HepG2 (cell line): ENCODE results near the gene SPAAR. TPM values are rescaled to one million over a fixed set of nuclear protein-coding genes. Genes with fewer than 3 reads are reported as not detected.

Source experiments
- CC2D1A ChIP-seq: sonication (generic); formaldehyde crosslinking; IDR thresholded peaks from 2 replicates; pipeline ENCODE4 v1.8.1; 2023; ENCODE audit warnings: mild to moderate bottlenecking, missing genetic modification reagents
- EEA1 ChIP-seq: sonication (generic); formaldehyde crosslinking; IDR thresholded peaks from 2 replicates; pipeline ENCODE4 v1.5.1; 2020; ENCODE audit warnings: mild to moderate bottlenecking, missing genetic modification reagents, borderline replicate concordance
- FOXJ3 ChIP-seq: sonication (generic); formaldehyde crosslinking; IDR thresholded peaks from 2 replicates; pipeline ENCODE4 v1.4.0; 2020; ENCODE audit warnings: missing genetic modification reagents, mild to moderate bottlenecking, borderline replicate concordance
- GZF1 ChIP-seq: sonication (generic); formaldehyde crosslinking; IDR thresholded peaks from 2 replicates; pipeline ENCODE4 v1.5.1; 2020; ENCODE audit warnings: mild to moderate bottlenecking, missing genetic modification reagents
- HIC2 ChIP-seq: sonication (generic); formaldehyde crosslinking; IDR thresholded peaks from 2 replicates; pipeline ENCODE4 v1.9.0; 2022; ENCODE audit warnings: low read depth, missing genetic modification reagents
- SETDB1 ChIP-seq: sonication (generic); formaldehyde crosslinking; IDR thresholded peaks from 2 replicates; pipeline ENCODE4 v1.5.1; 2020; ENCODE audit warnings: missing genetic modification reagents, mild to moderate bottlenecking, borderline replicate concordance
- SIX1 ChIP-seq: sonication (generic); formaldehyde crosslinking; IDR thresholded peaks from 2 replicates; pipeline ENCODE4 v1.4.0; 2020; ENCODE audit warnings: missing genetic modification reagents, borderline replicate concordance
- SMYD3 ChIP-seq: sonication (generic); formaldehyde crosslinking; IDR thresholded peaks from 2 replicates; pipeline ENCODE4 v1.8.1; 2023; ENCODE audit warnings: mild to moderate bottlenecking, missing genetic modification reagents
- YEATS4 ChIP-seq: sonication (generic); formaldehyde crosslinking; IDR thresholded peaks from 2 replicates; pipeline ENCODE4 v1.4.0; 2020; ENCODE audit warnings: missing genetic modification reagents, borderline replicate concordance
- ZBTB14 ChIP-seq: sonication (generic); formaldehyde crosslinking; IDR thresholded peaks from 2 replicates; pipeline ENCODE4 v1.4.0; 2020; ENCODE audit warnings: missing genetic modification reagents
- ZFX ChIP-seq: sonication (generic); formaldehyde crosslinking; IDR thresholded peaks from 2 replicates; pipeline ENCODE4 v1.4.0; 2020; ENCODE audit warnings: mild to moderate bottlenecking, low read depth, missing genetic modification reagents, moderate library complexity
- ZNF3 ChIP-seq: IDR thresholded peaks from 2 replicates; pipeline ENCODE4 v1.7.0; 2017; ENCODE audit warnings: inconsistent platforms
- ZNF414 ChIP-seq: sonication (generic); formaldehyde crosslinking; IDR thresholded peaks from 2 replicates; pipeline ENCODE4 v1.5.0; 2020; ENCODE audit warnings: missing genetic modification reagents
- ZNF513 ChIP-seq: sonication (generic); formaldehyde crosslinking; conservative IDR thresholded peaks from 2 replicates; pipeline ENCODE4 v1.5.0; 2020; ENCODE audit warnings: missing genetic modification reagents
- ZNF557 ChIP-seq: sonication (generic); formaldehyde crosslinking; IDR thresholded peaks from 2 replicates; pipeline ENCODE4 v1.4.0; 2020; ENCODE audit warnings: missing genetic modification reagents
- ZNF761 ChIP-seq: sonication (generic); formaldehyde crosslinking; conservative IDR thresholded peaks from 2 replicates; pipeline ENCODE4 v1.4.0; 2020; ENCODE audit warnings: mild to moderate bottlenecking, missing genetic modification reagents
- ZSCAN29 ChIP-seq: sonication (generic); formaldehyde crosslinking; conservative IDR thresholded peaks from 2 replicates; pipeline ENCODE4 v1.4.0; 2020; ENCODE audit warnings: mild to moderate bottlenecking, missing genetic modification reagents
- polyA plus RNA-seq, 8 experiments: library from polyadenylated mRNA; depleted of rRNA in 3 of 8; stranded (reverse) in 7 of 8; unstranded in 1 of 8; fragments of >200 nt; fragmentation: Illumina TruSeq in 4 of 8; extraction: Trizol in 4 of 8; gene quantifications; 2 replicates each; pipeline versions ENCODE4 v1.2.1 to v1.2.3, GENCODE V29; 2011 to 2016; ENCODE audit warnings: low read depth in 4 of 8, missing spikeins in 1 of 8, mixed read lengths in 1 of 8; ENCODE audit not compliant: insufficient read depth in 1 of 8
- total RNA-seq, 5 experiments: library from RNA; depleted of rRNA; stranded (reverse); fragments of >200 nt; fragmentation: Illumina TruSeq; extraction: Trizol; gene quantifications; 2 replicates each; pipeline ENCODE4 v1.2.3, GENCODE V29; 2016; ENCODE audit warnings: low read depth in 1 of 5
- TF ChIP-seq, protein P1 (sequence below): sonication (generic); formaldehyde crosslinking; IDR thresholded peaks from 2 replicates; pipeline ENCODE4 v1.5.1; 2020; ENCODE audit warnings: mild to moderate bottlenecking, missing genetic modification reagents, moderate library complexity
- TF ChIP-seq, protein P2 (sequence below): sonication (generic); formaldehyde crosslinking; IDR thresholded peaks from 2 replicates; pipeline ENCODE4 v1.5.0; 2020; ENCODE audit warnings: mild to moderate bottlenecking, missing genetic modification reagents, borderline replicate concordance

Gene SPAAR
- total and polyA plus RNA-seq, 2 of the 13 experiments (the other 11 are each of a cell fraction or from before 2014, with no cell fraction given), result 0.07 TPM; not detected in 1

- TF ChIP-seq ZNF414 (CRISPR knock-in tag) (no peak), HIC2 (CRISPR knock-in tag) (no peak), CC2D1A (CRISPR knock-in tag) (no peak), ZFX (CRISPR knock-in tag) (no peak), YEATS4 (CRISPR knock-in tag) (no peak), SIX1 (CRISPR knock-in tag) (no peak), ZNF3 (CRISPR knock-in tag) (no peak), ZNF557 (no peak), ZSCAN29 (CRISPR knock-in tag) (no peak), FOXJ3 (CRISPR knock-in tag) (no peak), GZF1 (no peak), ZNF513 (CRISPR knock-in tag) (no peak), SMYD3 (no peak), ZNF761 (CRISPR knock-in tag) (no peak), SETDB1 (CRISPR knock-in tag) (no peak), EEA1 (no peak), ZBTB14 (CRISPR knock-in tag) (no peak)
- TF ChIP-seq, protein P1, sequence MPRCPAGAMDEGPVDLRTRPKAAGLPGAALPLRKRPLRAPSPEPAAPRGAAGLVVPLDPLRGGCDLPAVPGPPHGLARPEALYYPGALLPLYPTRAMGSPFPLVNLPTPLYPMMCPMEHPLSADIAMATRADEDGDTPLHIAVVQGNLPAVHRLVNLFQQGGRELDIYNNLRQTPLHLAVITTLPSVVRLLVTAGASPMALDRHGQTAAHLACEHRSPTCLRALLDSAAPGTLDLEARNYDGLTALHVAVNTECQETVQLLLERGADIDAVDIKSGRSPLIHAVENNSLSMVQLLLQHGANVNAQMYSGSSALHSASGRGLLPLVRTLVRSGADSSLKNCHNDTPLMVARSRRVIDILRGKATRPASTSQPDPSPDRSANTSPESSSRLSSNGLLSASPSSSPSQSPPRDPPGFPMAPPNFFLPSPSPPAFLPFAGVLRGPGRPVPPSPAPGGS (CRISPR knock-in tag), result no peak
- TF ChIP-seq, protein P2, sequence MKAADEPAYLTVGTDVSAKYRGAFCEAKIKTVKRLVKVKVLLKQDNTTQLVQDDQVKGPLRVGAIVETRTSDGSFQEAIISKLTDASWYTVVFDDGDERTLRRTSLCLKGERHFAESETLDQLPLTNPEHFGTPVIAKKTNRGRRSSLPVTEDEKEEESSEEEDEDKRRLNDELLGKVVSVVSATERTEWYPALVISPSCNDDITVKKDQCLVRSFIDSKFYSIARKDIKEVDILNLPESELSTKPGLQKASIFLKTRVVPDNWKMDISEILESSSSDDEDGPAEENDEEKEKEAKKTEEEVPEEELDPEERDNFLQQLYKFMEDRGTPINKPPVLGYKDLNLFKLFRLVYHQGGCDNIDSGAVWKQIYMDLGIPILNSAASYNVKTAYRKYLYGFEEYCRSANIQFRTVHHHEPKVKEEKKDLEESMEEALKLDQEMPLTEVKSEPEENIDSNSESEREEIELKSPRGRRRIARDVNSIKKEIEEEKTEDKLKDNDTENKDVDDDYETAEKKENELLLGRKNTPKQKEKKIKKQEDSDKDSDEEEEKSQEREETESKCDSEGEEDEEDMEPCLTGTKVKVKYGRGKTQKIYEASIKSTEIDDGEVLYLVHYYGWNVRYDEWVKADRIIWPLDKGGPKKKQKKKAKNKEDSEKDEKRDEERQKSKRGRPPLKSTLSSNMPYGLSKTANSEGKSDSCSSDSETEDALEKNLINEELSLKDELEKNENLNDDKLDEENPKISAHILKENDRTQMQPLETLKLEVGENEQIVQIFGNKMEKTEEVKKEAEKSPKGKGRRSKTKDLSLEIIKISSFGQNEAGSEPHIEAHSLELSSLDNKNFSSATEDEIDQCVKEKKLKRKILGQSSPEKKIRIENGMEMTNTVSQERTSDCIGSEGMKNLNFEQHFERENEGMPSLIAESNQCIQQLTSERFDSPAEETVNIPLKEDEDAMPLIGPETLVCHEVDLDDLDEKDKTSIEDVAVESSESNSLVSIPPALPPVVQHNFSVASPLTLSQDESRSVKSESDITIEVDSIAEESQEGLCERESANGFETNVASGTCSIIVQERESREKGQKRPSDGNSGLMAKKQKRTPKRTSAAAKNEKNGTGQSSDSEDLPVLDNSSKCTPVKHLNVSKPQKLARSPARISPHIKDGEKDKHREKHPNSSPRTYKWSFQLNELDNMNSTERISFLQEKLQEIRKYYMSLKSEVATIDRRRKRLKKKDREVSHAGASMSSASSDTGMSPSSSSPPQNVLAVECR (CRISPR knock-in tag), result no peak; the same call in 1 of the 2 replicates
These were observed 36.2 kb downstream of the SPAAR start (continued) for GRCh38 chr9:35945341-35946018.
